Sigmoid colon (tissue), 4 donors: ENCODE measurements around the gene ROR1.

ENCODE experiments used
- CTCF ChIP-seq, 4 experiments: fragments of 450-650 bp in 3 of 4; fragments of 200-600 bp in 1 of 4; IDR thresholded peaks; one replicate each; pipeline ENCODE4 v1.5.1; 2016 to 2019; ENCODE audit warnings: antibody characterized with exemption in 4 of 4, mild to moderate bottlenecking in 3 of 4, moderate library complexity in 2 of 4
- EP300 ChIP-seq, 4 donors: sonication (generic); formaldehyde crosslinking; IDR thresholded peaks; one replicate each; pipeline ENCODE4 v1.6.1; 2017; ENCODE audit warnings: antibody characterized with exemption in 4 of 4
- POLR2A ChIP-seq, 2 donors: fragments of 450-650 bp; IDR thresholded peaks; one replicate each; pipeline ENCODE4 v1.6.1; 2016; ENCODE audit warnings: antibody characterized with exemption in 2 of 2, mild to moderate bottlenecking in 2 of 2, moderate library complexity in 2 of 2
- POLR2AphosphoS5 ChIP-seq, 4 donors: sonication (generic); formaldehyde crosslinking; IDR thresholded peaks; one replicate each; pipeline ENCODE4 v1.6.1; 2017; ENCODE audit warnings: antibody characterized with exemption in 4 of 4

GRCh38 chr1:64116537-64116936, 342.7 kb downstream of the ROR1 start:
- no peak for TF ChIP-seq CTCF (IDR thresholded peaks at IDR 0.05)
- no peak for TF ChIP-seq POLR2AphosphoS5 (IDR thresholded peaks at IDR 0.05)
- TF ChIP-seq EP300 (IDR thresholded peaks at IDR 0.05) = no peak
- no peak for TF ChIP-seq POLR2A (IDR thresholded peaks at IDR 0.05)
